ENCODE data around the gene NGEF.

NGEF gene

DNA sequence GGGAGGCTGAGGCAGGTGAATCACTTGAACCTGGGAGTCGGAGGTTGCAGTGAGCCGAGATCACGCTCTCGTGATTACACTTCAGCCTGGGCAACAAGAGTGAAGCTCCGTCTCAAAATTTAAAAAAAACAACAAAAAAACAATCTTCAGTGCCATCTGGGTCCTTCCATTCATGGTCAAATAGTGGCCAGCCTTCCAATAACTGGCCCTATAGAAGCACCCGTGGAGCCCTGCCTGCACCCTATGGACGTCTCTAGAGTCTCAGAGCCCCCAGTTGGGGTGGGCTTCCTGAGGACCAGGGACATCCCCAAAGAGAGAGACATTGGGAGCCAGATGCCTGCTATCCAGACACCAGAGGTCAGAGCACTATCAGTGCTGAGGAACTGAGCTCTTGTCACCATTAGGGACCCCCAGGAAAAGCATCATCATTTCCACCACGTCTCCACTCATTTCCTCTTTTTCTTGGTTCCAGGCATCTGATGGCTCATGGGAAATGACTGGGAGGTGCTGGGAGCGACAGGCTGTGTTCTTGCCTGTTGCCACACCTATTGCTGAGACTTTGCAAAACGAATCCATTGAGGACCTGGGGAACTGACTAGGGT, 28.8 kb upstream of the NGEF start:
- DNase-seq, result no peak

DNA sequence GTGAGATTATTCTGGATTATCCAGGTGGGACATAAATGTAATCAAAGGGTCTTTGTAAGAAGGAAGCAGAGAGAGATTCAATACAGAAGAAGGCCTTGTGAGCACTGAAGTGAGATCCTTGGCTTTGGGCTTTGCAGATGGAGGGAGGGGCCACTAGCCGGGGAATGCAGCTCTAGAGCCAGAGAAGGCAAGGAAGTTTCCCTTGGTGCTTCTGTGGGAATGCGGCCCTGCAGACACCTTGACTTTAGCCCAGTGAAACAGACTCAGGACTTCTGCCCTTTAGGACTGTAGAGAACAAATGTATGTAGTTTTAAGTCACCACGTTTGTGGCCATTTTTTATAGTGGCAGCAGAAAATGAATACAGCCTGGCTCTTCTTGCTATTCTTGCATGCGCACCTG, 27.5 kb upstream of the NGEF start:
- DNase-seq, result no peak

DNA sequence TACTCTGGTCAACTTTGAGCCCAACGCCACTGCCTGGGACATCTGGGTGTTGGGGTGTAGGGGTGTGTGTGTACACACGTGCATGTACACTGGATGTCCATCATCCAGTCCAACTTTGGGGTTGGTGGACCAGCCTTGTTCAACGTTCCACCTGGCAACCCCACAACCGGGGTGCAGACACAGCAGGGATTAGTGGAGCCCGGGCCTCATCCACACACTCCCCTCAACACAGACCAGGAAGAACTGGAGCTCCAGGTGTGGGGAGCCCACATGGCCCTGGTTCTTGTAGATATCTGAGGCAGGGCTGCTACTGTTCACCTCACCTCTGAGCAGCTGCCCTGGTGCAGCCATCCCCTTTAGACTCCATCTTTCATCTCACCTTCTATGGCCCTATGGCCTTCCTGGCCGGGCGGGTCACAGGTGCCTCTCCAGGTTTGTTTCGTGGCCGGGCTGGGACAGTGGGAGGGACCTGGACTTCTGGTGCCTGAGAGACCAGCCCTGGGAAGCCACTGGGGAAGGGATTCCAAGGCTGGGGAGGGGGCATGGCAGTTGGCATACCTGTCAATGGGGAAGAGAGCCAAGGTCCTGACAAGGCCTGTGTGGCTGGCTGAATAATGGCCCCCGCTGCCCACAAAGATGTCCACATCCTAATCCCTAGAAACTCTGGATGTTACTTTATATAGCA, 26.9 kb upstream of the NGEF start:
- no peak for DNase-seq

DNA sequence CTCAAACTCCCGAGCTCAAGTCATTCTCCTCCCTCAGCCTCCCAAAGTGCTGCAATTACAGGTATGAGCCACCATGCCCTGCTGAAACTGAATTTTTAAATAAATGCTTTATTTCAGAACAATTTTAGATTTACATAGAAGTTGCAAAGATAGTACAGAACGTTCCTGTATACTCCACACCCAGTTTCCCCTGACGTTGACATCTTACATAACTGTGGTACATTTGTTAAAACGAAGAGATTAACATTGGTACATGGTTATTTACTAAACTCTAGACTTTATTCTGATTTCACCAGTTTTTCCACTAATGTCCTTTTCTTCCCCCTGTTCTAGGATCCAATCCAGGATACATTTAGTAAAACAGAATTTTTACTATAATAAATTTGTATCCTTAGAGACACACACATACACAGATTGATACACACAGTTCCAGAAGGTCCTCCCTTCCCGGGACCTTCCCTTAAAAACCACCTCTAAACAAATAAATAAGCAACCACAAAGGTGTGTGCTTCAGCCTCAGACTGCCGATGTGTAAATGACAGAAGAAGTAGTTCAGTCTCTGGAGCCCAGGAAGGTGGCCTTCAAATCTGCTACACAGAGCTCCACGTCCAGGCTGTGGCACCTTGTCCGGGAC, 26.3 kb upstream of the NGEF start:
- no peak for DNase-seq

DNA sequence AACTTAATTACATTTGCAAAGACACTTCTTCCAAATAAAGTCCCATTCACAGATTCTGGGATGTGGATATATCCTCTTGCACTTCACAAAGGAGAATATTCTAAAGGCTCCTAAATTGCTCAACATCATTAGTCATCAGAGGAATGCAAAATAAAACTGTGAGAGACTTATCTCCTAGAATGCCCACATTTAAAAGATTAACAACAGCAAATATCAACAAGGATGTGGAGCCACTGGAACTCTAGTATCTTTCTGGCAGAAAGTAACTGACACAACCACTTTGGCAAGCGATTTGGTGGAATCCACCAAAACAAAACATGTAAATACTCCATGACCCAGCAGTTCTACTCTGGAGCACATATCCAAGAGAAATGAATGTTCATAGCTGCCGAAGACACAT, 24.0 kb upstream of the NGEF start:
- DNase-seq, result no peak

DNA sequence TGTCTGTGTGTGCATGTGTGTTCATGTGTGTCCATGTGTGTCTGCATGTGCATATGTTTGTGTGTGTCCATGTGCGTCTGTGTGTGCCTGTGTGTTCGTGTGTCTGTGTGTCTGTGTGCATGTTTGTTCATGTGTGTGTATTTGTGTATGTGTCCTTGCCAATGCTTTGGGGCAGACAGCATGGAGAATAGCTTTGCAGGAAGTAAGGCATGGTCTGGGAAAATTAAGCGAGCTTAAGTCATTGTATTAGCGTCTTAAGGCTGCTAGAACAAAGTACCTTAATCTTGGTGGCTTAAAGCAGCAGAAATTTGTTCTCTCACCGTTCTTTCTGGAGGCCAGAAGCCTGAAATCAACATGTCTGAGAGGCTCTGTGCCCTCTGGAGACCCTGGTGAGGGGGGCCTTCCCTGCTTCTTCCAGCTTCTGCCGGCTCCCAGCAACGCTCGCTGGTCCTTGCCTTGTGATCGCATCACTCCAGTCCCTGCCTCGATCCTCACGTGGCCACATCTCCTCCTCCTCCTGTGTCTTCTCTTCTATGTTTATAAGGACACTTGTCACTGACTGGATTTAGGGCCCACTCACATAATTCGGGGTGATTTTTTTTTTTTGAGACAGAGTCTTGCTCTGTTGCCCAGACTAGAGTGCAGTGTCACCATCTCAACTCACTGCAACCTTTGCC, 23.2 kb upstream of the NGEF start:
- DNase-seq, result no peak

DNA sequence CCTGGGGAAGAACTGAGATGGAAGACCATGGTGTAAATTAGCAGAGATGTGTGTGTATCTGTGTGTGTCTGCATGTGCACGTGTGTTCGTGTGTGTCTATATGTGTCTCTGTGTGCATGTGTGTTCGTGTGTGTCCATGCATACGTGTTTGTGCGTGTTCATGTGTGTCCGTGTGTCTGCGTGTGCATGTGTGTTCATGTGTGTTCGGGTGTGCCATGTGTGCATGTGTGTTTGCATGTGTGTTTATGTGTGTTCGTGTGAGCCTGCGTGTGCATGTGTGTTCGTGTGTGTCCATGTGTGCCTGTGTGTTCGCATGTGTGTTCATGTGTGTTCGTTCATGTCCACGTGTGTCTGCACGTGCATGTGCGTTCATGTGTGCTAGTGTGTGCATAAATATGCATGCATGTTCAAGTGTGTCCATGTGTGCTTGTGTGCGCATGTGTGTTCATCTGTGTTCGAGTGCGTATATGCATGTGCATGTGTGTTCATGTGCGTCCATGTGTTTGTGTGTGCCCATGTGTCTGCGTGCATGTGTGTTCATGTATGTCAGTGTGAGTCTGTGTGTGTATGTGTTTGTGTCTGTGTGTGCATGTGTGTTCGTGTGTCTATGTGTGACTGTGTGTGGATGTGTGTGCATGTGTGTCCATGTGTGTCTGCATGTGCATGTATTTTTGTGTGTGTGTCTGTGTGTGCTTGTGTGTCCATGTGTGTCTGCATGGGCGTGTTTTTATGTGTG, 22.5 kb upstream of the NGEF start:
- DNase-seq, result no peak

DNA sequence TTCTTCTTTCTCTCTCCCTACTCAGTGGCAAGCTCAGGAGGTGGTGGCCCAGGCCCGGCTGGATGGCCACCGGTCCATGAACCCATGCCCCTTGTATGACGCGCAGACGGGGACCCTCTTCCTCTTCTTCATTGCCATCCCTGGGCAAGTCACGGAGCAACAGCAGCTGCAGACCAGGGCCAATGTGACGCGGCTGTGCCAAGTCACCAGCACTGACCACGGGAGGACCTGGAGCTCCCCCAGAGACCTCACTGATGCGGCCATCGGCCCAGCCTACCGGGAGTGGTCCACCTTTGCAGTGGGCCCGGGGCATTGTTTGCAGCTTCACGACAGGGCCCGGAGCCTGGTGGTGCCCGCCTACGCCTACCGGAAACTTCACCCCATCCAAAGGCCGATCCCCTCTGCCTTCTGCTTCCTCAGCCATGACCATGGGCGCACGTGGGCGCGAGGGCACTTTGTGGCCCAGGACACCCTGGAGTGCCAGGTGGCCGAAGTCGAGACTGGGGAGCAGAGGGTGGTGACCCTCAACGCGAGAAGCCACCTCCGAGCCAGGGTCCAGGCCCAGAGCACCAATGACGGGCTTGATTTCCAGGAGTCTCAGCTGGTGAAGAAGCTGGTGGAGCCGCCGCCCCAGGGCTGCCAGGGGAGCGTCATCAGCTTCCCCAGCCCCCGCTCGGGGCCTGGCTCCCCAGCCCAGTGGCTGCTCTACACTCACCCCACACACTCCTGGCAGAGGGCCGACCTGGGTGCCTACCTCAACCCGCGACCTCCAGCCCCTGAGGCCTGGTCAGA, 21.2 kb upstream of the NGEF start:
- DNase-seq, result no peak

DNA sequence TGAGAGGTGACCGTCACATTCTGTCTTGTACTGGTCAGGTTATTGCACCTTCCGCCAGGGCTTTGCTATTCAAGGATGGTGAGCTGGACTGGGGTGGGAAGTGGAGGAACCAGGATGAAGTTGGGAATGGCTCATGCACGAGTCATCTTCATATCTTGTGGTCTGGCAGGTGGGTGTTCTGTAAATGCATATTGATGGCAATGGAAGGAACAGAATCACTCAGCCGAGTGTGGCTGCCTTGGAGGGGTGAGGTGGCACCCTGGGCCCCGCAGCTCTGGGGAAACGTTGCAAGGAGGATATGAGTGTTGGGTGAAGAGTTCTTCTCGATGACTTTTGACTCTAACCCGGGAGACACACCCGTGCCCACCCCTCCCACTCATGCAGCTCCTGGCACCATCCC, 20.6 kb upstream of the NGEF start:
- DNase-seq, result no peak

DNA sequence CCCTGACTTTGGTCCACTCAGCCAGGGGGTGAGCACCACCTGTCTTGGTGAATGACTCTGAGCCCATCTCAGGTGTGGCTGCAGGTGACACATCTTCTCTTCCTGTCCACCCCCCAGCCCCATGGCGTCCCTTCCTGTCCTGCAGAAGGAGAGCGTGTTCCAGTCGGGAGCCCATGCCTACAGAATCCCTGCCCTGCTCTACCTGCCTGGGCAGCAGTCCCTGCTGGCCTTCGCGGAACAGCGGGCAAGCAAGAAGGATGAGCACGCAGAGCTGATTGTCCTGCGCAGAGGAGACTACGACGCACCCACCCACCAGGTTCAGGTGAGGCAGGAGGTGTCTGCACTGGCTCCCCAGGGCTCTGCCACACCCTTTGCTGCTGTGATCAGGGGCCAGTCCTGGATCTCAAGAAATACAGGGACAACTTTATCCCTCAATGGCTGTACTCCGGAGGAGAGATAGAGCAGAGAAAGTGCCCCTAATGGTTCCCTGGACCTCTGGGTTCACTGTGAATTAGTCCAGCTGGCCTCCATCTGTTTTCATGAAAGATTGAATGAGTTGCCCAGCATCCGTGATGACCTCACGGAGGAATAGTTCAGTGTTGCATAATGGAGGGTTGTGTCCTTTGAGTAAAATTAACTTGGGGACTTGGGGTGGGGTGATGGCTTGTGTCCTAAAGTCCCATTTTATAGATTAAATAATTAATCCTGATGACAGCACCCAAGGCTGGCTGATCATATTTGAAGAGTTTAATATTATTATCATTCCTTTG, 19.7 kb upstream of the NGEF start, which contains the start of gene NEU2:
Gene NEU2, plus strand, starts transcription at position 122 of the 770 bp plus-strand sequence. Its CDS starts 0 bp downstream, at position 122.
- DNase-seq, result no peak

DNA sequence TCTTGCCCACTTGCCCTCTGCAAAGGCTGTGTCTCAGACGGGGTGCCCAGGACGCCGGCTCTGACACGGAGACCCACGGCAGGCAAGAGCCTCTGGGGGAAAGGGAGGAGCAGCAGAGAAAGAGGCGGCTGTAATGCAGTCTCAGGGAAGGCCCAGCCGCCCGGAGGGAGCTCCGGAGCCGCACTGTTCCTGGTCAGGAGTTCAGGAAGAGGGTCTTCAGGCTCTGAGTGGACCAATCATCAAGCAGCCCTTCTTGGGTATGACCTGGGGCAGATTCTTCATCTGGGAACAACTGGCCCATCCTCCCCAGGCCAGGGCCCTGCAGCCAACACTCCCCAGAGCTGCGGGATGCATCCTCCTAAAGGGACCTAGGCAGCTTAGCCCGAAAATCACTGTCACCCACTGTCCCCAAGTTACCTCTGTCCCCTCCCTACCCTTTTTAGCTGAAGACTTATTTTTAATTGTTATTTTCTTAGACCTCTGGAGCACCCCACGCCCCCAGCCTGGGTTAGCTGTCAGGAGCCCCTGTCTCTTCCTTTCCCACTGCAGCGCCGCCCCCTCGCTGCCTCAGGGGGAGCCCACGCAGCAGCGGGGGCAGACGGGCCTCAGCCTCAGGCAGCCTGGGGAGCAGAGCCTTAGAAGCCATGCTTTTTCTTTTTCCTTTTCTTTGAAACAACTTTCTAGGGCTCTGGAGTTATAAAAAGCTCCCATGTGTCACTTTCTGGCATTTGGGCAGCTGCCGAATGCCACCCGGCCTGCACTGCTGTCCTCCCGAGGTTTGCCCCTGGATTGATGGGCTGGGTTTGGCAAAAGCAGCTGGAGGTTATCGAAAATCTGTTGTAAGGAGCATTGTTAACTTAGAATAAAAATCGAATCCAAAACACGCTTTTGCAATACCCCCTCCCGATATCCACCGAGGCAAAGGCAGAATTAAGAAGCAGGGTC, 18.8 kb upstream of the NGEF start:
- DNase-seq, result no peak

DNA sequence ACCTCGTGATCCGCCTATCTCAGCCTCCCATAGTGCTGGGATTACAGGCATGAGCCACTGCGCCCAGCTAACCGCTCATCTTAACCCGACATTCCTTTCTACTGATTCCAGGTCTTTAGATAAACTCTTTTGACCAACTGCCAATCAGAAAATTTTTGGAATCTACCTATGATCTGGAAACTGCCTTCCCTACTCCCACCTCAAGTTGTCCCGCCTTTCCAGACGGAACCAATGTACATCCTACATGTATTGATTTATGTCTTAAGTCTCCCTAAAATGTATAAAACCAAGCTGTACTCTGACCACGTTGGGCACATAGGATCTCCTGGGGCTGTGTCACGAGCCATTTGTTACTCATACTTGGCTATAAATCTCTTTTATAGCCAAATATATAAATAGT, 16.3 kb upstream of the NGEF start:
- no peak for DNase-seq

DNA sequence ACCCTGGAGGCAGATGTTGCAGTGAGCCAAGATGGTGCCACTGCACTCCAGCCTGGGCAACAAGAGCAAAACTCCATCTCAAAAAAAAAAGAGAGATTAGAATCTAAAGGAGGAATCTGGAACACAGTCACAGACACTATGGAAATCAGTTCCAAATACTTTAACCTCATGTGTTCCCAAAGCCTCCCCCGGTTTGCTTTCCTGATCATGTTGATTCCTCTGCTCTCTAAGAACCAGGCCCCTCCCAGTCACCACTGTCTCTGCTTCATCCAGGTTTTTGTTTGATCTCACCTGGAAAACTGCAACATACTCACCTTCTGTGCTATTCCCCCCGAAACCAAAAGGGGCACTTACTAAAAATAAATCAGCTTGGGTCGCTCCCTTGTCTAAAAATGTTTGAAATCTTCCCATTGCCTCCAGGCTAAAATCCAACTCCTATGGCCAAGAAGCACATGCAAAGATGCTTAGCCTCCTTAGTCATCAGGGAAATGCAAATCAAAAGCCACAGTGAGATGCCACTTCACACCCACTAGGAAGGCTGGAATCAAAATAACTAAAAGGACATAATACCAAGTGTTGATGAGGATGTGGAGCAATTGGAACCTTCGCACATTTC, 13.2 kb upstream of the NGEF start:
- no peak for DNase-seq

DNA sequence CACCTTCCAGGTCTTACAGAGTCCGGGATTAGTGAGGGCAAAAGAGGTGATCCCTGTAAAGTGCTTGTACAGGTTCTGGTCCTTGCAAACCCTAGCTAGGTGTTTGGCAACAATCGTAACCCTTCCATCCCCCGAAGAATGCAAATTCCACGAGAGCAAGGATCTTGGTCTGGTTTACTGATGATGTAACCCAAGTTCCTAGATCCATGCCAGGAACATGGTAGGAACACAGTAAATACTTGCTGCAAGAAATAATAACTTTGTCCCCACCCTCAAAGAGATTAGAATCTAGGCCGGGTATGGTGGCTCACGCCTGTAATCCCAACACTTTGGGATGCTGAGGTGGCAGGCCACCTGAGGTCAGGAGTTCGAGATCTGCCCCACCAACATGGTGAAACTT, 12.7 kb upstream of the NGEF start:
- no peak for DNase-seq

DNA sequence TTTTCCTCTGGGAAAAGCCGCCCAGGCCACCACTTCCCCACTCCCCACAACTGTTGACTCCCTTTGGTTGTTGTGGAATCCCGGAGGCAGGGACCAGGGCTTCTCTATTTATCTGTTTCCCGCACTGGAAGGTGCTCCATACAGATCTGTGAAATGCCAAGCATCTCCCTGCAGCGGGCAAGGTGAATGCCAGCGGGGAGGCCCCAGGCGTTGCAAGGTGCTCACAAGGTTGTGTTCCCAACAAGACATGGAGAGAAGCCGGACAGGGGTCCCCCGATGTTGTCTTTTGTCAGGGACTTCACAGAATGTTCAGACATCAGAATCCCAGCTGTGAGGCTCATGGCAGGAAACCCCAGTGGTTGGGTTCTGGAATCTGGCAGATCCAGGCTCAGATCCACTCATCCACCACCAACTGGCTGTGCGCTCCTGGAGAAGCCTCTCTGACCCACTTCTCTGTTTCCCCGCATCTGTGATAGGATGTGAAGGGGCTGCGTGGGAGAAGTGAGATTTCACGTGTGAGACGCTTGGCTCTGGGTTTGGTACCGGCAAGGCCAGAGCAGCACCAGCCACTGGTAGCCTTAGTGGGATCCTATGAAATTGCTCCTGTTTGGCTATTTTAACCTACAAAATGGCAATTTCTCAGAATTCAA, 10.8 kb upstream of the NGEF start:
- DNase-seq, result no peak

DNA sequence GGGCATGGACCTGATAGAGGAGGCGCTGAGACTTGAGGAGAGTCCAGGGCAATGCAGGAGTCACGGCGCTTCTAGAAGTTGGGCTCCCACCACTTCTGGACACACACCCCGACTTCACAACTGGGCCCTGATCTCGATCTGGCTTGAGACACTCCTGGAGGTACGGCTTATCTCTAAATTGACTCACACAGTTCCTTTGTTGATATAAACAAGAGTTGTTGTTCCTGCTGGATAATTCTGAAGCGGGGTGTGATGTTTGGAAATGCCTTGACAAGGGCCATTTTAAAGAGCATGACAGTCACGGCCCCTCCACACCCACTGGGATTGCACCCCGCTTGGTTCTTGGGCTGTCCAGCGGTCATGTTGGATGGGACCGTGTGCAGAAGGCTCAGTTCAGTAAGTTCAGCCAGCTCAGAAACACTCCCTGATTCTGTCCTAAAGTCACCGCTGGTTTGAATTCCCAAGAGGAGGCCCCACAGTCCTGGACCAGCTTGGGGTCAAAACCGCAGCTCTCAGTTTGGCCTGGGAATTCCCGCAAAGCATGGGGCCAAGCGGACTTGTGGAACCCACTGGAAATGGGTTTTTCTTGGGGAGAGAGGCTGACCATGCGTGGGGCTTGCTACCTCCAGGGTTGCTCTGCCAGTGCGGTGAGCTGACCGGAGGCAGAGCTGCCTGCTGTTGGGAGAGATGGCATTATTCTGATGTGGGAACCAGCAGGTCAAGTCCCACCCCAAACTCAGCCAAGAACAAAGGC, 10.1 kb upstream of the NGEF start:
- no peak for DNase-seq

DNA sequence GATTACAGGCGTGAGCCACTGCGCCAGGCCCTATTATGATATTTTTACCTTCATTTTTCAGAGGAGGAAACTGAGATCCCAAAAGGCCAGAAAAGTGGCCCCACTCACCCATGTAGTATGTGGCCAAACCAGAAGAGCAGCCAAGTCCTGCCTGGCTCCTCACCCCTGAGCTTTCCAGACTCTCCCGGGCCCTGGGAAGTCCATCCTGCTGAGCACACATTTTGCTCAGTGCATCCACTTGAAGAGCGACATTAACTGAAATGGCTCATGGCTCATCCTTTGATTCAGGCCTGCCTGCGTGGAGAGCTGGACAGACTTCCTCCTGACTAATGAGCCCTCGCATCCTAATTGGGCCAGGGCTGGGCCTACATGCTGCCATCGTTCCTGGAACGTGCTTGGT, 9.5 kb upstream of the NGEF start:
- no peak for DNase-seq

DNA sequence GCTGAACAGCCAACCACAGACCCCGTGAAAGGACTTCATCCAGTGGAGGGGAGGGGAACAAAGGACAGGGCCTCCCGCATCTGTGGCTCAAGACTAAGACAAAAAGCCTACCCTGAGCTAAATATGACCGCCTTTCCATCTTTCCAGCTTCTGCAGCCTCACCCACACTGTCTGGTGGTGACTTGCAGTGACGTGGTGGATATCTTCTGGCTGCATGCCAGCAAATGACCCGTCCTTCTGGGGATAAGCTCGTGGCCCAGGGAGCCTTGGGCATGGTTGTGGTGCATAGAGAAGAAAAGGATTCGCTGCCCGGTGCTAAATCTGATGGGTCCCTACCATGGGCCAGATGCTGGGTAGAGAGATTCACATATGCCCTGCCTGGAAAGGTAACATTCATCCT, 8.7 kb upstream of the NGEF start:
- DNase-seq, result no peak

DNA sequence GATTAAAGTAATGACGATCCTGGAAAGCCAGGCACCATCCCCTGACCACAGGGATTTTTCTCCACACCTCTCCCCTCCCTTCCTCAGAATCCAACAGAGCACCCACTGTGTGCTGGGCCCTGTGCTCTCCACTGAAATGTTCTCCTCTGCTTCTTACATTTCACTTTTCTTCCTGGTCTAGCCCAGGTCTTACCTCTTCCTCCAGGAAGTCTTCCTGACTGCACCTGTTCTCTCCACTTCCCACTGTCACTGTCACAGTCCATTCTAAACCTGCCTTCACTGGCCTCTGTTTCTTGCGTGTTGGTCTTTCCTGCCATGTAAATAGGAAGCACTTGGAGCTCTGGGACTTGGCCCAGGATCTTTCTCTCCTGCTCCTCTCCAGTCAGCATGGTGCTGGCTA, 7.4 kb upstream of the NGEF start:
- no peak for DNase-seq
